Fibroblast of skin of left biceps (primary cell): ENCODE results near the gene GDPD5.

Source experiments
- DNase-seq, 2 experiments: peaks; one replicate each; pipeline ENCODE4 v3.0.0-alpha.2; 2013; ENCODE audit warnings: low read depth in 2 of 2

The GDPD5 gene

GRCh38 chr11:75492181-75492820, 33.4 kb downstream of the GDPD5 start:
- no peak for DNase-seq

- DNase-seq: no peak
These were observed 34.3 kb downstream of the GDPD5 start for GRCh38 chr11:75491465-75491864.

GRCh38 chr11:75490221-75491181, 35.2 kb downstream of the GDPD5 start:
- DNase-seq: no peak

GRCh38 chr11:75487365-75487764, 38.4 kb downstream of the GDPD5 start:
- DNase-seq: no peak

- DNase-seq: no peak
These were observed 40.0 kb downstream of the GDPD5 start for GRCh38 chr11:75485742-75486141.

DNA sequence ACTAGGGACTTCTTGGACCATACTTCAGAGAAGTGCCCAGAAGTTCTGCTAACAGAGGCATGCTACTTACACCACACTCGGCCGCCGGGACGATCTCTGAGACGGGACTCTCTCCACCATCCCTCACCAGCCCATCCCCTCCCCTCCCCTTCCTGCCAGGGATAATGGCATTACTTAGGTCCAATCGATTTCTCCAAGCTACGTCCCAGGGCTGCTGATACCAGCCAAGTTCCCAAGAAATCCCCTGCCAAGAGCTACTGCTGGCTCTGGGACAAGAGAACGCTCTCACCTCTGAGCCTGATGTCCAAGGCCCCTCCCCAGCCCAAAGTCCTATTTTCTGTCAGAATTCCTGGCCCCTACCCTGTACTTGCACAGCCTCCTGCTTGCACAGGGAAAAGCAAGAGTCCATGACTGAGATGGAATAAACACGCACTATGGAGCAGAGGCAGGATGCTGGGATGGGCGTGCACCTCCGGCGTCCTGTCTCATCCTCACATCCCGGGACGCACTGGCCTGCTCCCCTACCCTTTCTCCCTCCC, 42.7 kb downstream of the GDPD5 start:
- no peak for DNase-seq

DNA sequence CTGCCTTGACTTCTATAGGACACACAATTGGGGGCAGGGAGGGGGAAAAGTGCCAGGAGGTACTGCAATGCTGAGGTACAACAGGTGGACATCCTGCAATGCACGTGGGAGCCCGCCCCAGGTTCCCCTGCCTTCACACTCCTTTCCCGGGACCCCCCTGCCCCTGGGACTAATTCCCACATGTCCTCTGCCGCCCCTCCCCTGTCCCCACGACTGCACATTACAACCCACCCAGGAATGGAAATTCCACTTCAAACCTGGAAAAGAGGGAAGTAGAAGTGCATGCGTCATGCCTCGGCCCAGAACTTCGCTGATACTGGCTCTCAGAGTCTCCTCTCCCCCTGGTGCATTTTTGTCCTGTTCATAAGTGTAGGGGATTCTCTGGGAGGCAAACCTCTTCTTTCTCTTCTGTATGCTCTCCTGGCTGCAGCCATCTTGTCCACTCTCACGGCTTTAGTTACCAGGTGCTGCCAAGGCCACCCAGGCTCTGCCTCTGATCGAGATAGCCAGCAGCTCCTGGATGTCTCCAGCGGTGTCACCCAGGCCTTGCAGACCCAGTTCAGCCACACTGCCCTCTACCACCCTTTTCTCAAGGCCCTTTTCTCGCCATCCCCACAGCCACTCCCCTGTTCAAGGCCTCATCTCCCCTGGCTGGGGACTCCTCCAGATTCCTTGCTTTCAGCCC, 43.7 kb downstream of the GDPD5 start:
- no peak for DNase-seq

DNA sequence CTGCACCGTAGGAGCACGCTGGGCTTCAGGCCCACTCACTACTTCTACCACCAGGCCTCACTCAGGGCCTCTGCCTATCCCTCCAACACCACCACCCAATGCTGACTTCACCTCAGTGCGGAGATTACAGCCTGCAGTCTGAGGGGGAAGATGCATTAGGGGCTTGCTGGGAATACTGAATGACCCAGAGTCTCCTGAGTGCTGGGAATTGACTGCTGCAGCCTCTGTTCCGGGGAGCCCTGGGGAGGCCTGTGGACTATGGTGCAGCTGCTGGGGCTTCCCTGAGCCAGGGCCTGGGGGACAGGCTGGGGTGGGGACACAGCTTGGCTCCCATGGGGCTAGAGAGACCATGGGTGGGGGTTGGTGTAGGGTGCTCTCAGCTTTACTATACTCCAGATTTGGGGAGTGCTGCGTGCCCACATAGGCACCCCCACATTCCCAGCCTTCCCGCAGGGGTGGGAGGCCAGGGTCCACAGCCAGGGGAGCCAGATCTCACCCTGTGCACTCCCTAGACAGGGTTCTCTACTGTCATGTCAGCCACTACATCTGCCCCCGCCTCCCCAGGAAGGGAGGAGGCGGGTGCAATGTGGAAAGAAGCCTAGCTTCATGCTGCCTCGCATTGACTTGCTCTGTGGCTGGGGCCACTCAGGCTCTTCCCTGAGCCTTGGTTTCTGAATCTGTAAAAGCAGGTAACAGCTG, 44.4 kb downstream of the GDPD5 start:
- DNase-seq: no peak

- no peak for DNase-seq
These were observed 45.3 kb downstream of the GDPD5 start for GRCh38 chr11:75480185-75481175.

DNA sequence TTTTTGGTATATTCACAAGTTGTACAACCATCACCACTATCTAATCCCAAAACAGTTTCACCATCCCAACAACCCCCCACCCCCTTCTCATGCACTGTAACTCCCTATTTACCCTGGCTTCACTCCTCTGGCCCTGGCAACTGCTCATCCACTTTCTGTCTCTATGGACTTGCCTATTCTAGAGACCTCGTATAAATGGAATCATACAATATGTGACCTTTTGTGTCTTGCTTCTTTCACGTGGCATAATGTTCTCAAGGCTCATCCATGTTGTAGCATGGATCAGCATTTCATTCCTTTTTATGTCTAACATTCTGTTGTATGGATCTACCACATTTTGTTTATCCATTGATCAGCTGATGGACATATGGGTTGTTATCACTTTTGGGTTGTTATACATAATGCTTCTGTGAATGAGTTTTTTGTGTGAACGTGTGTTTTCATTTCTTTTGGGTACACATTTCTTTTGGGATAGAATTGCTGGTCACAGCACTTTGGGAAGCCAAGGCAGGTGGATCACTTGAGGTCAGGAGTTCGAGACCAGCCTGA, 46.1 kb downstream of the GDPD5 start:
- DNase-seq: no peak

DNA sequence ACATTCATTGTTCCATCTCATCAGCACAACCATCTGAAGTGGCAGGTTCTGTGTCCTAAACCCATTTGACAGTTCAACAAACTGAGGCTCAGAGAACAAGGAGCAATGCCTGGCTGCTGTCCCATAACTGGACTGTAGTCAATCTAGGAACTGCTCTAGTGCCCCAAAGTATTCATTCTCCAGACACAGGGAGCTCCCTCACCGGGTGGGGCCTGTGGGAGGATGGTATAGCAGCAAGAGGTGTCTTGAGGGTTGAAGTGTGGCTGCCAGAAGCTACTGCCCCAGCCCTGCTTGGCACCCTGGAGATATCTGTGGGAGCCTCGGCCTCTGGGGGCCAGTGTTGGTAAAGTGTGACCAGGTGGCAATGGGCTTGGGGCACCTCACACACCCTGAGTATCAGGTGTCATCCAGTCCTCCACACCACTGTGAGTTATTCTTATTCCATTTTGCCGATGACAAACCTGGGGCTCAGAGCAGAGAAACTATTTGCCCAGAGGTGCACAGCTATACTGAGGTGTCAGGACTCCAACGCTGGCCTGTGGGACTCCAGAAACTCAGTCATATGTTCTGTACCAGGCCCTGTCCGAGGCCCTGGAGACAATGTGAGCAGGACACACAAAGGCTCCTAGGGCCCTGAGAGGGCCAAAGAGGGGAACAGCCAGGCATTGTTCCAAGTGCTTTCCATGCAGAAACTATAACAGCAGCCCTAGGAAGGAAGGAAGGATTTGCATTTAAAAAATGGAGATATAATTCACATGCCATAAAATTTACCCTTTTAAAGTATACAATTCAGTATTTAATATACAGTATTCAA, 46.8 kb downstream of the GDPD5 start:
- no peak for DNase-seq

- DNase-seq: no peak
These were observed 48.2 kb downstream of the GDPD5 start for GRCh38 chr11:75477614-75477935.

DNA sequence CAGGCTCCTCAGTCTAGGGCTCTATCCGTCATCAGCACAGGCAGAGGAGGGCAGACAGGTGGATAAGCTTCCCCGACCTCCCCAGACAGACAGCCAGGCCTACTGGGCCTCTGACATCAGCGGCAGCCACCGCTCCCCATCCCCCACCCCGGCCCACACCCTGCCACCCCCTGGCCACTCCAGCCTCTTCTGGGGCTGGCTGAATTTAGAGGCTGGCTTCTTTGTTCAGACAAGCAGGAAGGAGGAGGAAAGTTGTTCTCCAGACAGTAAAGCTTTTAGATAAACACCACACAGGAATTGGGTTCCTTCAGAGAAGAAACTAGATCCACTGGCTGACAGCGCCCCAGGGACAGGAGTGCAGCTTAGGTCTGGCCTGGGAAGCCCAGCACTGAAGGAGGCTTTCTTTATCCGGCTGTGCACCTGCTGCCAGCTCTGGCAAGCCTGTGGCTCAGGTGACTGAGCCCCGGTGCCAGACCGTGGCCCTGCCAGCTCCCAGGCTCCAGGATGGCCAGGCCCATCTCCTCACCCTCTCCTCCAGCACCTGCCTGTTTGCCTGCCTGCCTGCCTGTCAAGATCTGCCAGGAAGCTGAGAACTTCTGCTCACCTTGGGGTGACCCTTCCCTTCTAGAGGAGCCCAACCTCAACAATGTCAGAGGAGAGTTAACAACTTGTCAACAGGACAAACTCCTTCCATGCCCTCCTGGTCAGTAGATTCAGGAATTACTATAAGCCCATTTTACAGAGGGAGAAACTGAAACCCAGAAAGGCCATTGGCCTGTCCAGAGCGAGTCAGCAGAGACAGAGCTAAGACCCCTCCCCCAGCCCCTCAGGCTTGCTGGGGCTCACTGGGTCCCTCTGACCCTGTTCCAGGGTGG, 48.8 kb downstream of the GDPD5 start:
- DNase-seq: no peak

- no peak for DNase-seq
These were observed 49.7 kb downstream of the GDPD5 start for GRCh38 chr11:75475767-75476650.

DNA sequence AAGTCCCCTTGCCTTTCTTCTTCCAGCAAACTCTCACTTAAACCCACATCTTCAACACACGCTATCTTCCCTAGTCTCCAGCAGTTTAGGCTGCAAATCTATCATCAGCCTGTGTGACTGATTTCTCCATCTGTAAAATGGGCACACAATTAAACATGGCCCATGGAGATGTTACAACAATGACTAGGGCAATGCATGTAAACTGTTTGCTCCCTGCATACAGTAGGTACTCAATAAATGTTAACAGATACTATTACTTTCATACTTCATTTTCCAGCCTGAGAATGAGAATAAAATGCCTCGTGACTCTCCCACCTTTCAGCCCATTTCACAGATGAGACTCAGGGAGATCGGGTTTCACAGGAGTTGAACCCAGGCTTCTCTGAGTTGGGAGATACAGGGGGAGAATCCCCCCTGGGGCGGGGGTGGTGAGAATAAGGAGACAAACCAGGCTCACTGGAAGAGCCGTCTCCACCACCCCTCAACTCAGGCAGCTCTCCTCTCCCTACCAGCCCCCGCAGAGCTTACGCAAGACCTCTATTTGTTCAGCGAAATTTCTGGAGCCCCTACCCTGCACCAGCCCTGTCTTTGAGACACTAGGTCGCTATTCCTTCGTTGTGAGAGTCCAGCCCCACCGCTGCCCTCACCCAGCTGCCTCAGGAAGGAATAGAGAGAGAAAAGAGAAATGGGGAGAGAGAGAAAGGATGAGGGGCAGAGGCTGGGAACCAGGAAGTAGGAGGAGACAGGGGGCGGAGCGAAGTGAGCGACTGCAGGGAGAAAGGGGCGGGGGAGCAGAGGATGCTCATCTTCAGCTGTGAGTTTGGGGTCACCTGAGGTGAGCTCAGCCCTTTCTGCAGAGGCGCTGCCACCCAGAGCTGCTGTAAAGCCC, 50.6 kb downstream of the GDPD5 start:
- peak in 1 of 2 experiments; percentile 47 for DNase-seq

- no peak for DNase-seq
These were observed 51.5 kb downstream of the GDPD5 start for GRCh38 chr11:75474240-75474639.
